Stimulated activated CD4-positive, alpha-beta T cell treated with anti-CD3 and anti-CD28 coated beads, Interleukin-15, amount 100 ng/mL, for 24 hours (primary cell): Measurements from ENCODE around the gene KLHL34.

ENCODE experiments used
- DNase-seq: peaks from one replicate; pipeline ENCODE4 v3.0.0-alpha.2; 2020

KLHL34 gene

GRCh38 chrX:21645886-21646285 lies 12.2 kb downstream of the KLHL34 start:
- no peak for DNase-seq

- no peak for DNase-seq
These were observed 12.7 kb downstream of the KLHL34 start for GRCh38 chrX:21645431-21645830.

- DNase-seq, result no peak
These were observed 18.4 kb downstream of the KLHL34 start for GRCh38 chrX:21639775-21640174.

GRCh38 chrX:21638311-21638710 lies 19.8 kb downstream of the KLHL34 start:
- DNase-seq, result no peak

GRCh38 chrX:21632027-21632426 lies 26.1 kb downstream of the KLHL34 start:
- no peak for DNase-seq

- DNase-seq, result no peak
These were observed 34.2 kb downstream of the KLHL34 start for GRCh38 chrX:21623778-21624501.

GRCh38 chrX:21620234-21620633 lies 37.9 kb downstream of the KLHL34 start:
- no peak for DNase-seq

GRCh38 chrX:21616386-21616785 lies 41.7 kb downstream of the KLHL34 start:
- DNase-seq, result no peak

GRCh38 chrX:21612154-21612553 lies 46.0 kb downstream of the KLHL34 start:
- DNase-seq, result no peak

- DNase-seq, result no peak
These were observed 48.0 kb downstream of the KLHL34 start for GRCh38 chrX:21610168-21610567.

GRCh38 chrX:21606002-21606401 lies 52.1 kb downstream of the KLHL34 start:
- no peak for DNase-seq
